Panc1 (cell line): ENCODE data around the gene PRMT6. TPM values are rescaled to one million over a fixed set of nuclear protein-coding genes. Genes with fewer than 3 reads are reported as not detected.

ENCODE experiments used
- ATAC-seq: fragments of 200-7000 bp; cut with Tn5 transposase; 2 replicates; pipeline ENCODE4 v1.9.1; 2020; ENCODE audit warnings: mild to moderate bottlenecking, moderate library complexity
- BruUV-seq: library from RNA; stranded (reverse); fragments of 400-500 nt; replicated peaks from 2 replicates; lab custom pipeline; 2021; lab: Mats Ljungman, UMichigan
- CTCF ChIA-PET: fragments of 300-600 bp; sonication (Branson Sonifier 250); formaldehyde crosslinking; loops from one replicate; lab custom pipeline; 2022; ENCODE audit warnings: antibody characterized with exemption; lab: Charles Lee
- POLR2A ChIA-PET: fragments of 300-600 bp; sonication (Branson Sonifier 250); formaldehyde crosslinking; loops from one replicate; lab custom pipeline; 2022; ENCODE audit warnings: antibody characterized with exemption; lab: Charles Lee
- DNase-seq: peaks from one replicate; pipeline ENCODE4 v3.0.0-alpha.2; 2010; ENCODE audit warnings: low read depth, low spot score
- H3K27ac ChIP-seq: 2 replicates; pipeline ENCODE4 v1.5.1; 2011; ENCODE audit warnings: mild to moderate bottlenecking, low read length, inconsistent platforms
- H3K27me3 ChIP-seq: fragments of 200-500 bp; sonication (Bioruptor generic); 2 replicates; pipeline ENCODE4 v1.6.0; 2014; ENCODE audit warnings: low read length, inconsistent platforms; ENCODE audit not compliant: control insufficient read depth, insufficient read depth
- H3K36me3 ChIP-seq: fragments of 200-500 bp; sonication (Bioruptor generic); 2 replicates; pipeline ENCODE4 v1.5.1; 2014; ENCODE audit warnings: inconsistent platforms, mild to moderate bottlenecking, low read length, moderate library complexity; ENCODE audit not compliant: control insufficient read depth, insufficient read depth
- H3K4me1 ChIP-seq: 2 replicates; pipeline ENCODE4 v1.5.1; 2011; ENCODE audit warnings: inconsistent platforms, mild to moderate bottlenecking, low read length, moderate library complexity; ENCODE audit not compliant: control insufficient read depth, insufficient read depth
- H3K4me3 ChIP-seq, 2 experiments: 2 replicates each; pipeline ENCODE4 v1.5.1; 2011 to 2012; ENCODE audit warnings: low read depth in 2 of 2, low read length in 2 of 2, mild to moderate bottlenecking in 2 of 2, inconsistent platforms in 1 of 2, moderate library complexity in 1 of 2
- H3K9me3 ChIP-seq: fragments of 200-500 bp; sonication (Bioruptor generic); 2 replicates; pipeline ENCODE4 v1.5.1; 2014; ENCODE audit warnings: low read depth, mild to moderate bottlenecking, inconsistent platforms, low read length, moderate library complexity; ENCODE audit not compliant: control insufficient read depth, insufficient read depth
- POLR2AphosphoS5 ChIP-seq: IDR thresholded peaks from 2 replicates; pipeline ENCODE4 v1.6.1; 2012; ENCODE audit warnings: mild to moderate bottlenecking, low read depth, low read length, moderate library complexity
- SIN3A ChIP-seq: IDR thresholded peaks from 2 replicates; pipeline ENCODE4 v1.6.1; 2012; ENCODE audit warnings: low read depth, mild to moderate bottlenecking, low read length, moderate library complexity, borderline replicate concordance; ENCODE audit not compliant: insufficient read depth
- TCF7L2 ChIP-seq: IDR thresholded peaks from 2 replicates; pipeline ENCODE4 v1.6.1; 2011; ENCODE audit warnings: mild to moderate bottlenecking, low read depth, low read length, inconsistent platforms
- in situ Hi-C: cut with HindIII; loops from 2 replicates; pipeline ENCODE4 v1.10.0; 2016; ENCODE audit warnings: low sequenced_read_pairs, low pct_unique_long_range_greater_than_20kb
- intact Hi-C: fragments of 100-400 bp; cut with micrococcal nuclease; formaldehyde crosslinking; loops from one replicate; pipeline ENCODE4 v1.10.0; 2022; ENCODE audit not compliant: unreplicated experiment
- total RNA-seq: library from RNA; stranded (reverse); gene quantifications from one replicate; pipeline ENCODE4 v1.2.1, GENCODE V29; 2021; ENCODE audit not compliant: unreplicated experiment
- TF ChIP-seq, protein P1 (sequence below): fragments of 450-650 bp; IDR thresholded peaks from 2 replicates; pipeline ENCODE4 v1.5.1; 2017; ENCODE audit warnings: mild to moderate bottlenecking
- TF ChIP-seq, protein P2 (sequence below), 2 experiments: IDR thresholded peaks; 2 replicates each; pipeline ENCODE4 v1.6.1; 2011 to 2012; ENCODE audit warnings: low read depth in 2 of 2, control low read depth in 1 of 2, low read length in 1 of 2, mild to moderate bottlenecking in 1 of 2, moderate library complexity in 1 of 2; ENCODE audit not compliant: insufficient read depth in 1 of 2

PRMT6 gene
- total RNA-seq, 1 experiment from 2014 or later, result 11.5 TPM

DNA sequence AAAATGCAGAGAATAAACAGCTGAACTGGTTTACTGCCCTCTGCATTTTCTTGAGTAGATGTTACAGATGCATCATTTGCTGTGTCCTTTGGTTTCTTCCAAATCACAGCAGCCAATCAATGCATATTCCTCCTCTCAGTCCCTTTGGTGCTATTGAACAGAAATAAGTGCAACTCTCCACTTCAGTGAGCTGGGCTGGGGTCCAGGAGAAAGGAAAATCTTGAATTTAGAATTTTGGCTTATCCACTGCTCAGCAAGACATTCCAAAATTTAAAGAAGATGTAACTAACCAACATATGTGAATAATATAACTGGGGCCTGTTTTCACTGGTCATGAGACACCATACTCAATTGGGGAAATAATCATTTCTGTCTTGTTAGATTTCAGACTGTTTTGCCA is 39.2 kb downstream of the PRMT6 start:
- CTCF ChIA-PET, result no interaction called here
- H3K27ac ChIP-seq, result no peak overlapping the region
- no peaks in the 10 kb centered on the region for H3K27me3 ChIP-seq
- H3K4me3 ChIP-seq, result no peak overlapping the region
- ATAC-seq (no peak), DNase-seq (no peak)
- H3K9me3 ChIP-seq, result no peaks in the 10 kb centered on the region
- POLR2A ChIA-PET, result no interaction called here
- no peaks in the 10 kb centered on the region for H3K4me1 ChIP-seq
- TF ChIP-seq, protein P1, sequence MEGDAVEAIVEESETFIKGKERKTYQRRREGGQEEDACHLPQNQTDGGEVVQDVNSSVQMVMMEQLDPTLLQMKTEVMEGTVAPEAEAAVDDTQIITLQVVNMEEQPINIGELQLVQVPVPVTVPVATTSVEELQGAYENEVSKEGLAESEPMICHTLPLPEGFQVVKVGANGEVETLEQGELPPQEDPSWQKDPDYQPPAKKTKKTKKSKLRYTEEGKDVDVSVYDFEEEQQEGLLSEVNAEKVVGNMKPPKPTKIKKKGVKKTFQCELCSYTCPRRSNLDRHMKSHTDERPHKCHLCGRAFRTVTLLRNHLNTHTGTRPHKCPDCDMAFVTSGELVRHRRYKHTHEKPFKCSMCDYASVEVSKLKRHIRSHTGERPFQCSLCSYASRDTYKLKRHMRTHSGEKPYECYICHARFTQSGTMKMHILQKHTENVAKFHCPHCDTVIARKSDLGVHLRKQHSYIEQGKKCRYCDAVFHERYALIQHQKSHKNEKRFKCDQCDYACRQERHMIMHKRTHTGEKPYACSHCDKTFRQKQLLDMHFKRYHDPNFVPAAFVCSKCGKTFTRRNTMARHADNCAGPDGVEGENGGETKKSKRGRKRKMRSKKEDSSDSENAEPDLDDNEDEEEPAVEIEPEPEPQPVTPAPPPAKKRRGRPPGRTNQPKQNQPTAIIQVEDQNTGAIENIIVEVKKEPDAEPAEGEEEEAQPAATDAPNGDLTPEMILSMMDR, result no peak
- TF ChIP-seq POLR2AphosphoS5, result no peak
- TF ChIP-seq, protein P2, sequence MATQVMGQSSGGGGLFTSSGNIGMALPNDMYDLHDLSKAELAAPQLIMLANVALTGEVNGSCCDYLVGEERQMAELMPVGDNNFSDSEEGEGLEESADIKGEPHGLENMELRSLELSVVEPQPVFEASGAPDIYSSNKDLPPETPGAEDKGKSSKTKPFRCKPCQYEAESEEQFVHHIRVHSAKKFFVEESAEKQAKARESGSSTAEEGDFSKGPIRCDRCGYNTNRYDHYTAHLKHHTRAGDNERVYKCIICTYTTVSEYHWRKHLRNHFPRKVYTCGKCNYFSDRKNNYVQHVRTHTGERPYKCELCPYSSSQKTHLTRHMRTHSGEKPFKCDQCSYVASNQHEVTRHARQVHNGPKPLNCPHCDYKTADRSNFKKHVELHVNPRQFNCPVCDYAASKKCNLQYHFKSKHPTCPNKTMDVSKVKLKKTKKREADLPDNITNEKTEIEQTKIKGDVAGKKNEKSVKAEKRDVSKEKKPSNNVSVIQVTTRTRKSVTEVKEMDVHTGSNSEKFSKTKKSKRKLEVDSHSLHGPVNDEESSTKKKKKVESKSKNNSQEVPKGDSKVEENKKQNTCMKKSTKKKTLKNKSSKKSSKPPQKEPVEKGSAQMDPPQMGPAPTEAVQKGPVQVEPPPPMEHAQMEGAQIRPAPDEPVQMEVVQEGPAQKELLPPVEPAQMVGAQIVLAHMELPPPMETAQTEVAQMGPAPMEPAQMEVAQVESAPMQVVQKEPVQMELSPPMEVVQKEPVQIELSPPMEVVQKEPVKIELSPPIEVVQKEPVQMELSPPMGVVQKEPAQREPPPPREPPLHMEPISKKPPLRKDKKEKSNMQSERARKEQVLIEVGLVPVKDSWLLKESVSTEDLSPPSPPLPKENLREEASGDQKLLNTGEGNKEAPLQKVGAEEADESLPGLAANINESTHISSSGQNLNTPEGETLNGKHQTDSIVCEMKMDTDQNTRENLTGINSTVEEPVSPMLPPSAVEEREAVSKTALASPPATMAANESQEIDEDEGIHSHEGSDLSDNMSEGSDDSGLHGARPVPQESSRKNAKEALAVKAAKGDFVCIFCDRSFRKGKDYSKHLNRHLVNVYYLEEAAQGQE (IDR thresholded peaks at IDR 0.05; ENCODE audit: insufficient read depth in 1 of 2, low read depth in 2 of 2, low read length in 1 of 2), result no peak
- TF ChIP-seq TCF7L2, result no peak
- TF ChIP-seq SIN3A, result no peak
- intact Hi-C loops, result no loop called here
- H3K36me3 ChIP-seq, result no peaks in the 10 kb centered on the region
- in situ Hi-C loops, result no loop called here
- no TSS peak for BruUV-seq

DNA sequence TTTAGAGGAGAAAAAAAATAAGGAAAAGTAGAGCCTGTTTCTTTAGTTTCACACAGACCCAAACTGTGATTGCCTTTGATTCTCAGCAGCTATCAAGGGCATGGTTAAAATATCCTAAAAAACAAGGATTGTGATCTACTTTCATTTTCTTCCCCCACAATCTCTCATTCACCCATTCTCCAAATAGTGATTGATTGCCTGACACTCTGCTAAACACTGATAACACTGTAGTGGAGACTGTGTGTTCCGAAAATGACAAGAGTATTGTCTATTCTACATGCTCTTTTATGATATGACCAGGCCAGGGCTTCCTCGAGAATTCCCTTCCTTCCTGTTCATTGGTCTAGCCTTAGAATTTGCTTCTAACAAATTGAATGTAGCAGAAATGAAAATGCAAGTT is 40.2 kb downstream of the PRMT6 start:
- intact Hi-C loops (no loop called here), in situ Hi-C loops (no loop called here)
- BruUV-seq, result no TSS peak
- TF ChIP-seq POLR2AphosphoS5, result no peak
- TF ChIP-seq TCF7L2, result no peak
- TF ChIP-seq, protein P2 (IDR thresholded peaks at IDR 0.05; ENCODE audit: insufficient read depth in 1 of 2, low read depth in 2 of 2, low read length in 1 of 2), result no peak
- no peak for TF ChIP-seq SIN3A
- TF ChIP-seq, protein P1, result no peak
- Histone ChIP-seq H3K4me3 (no peak overlapping the region), H3K36me3 (no peaks in the 10 kb centered on the region), H3K27me3 (no peaks in the 10 kb centered on the region), H3K4me1 (no peaks in the 10 kb centered on the region), H3K9me3 (no peaks in the 10 kb centered on the region), H3K27ac (no peak overlapping the region)
- CTCF ChIA-PET, result no interaction called here
- no peak for DNase-seq
- POLR2A ChIA-PET, result no interaction called here
- no peak for ATAC-seq
